H1 (cell line): ENCODE measurements around the gene TYK2. TPM values are rescaled to one million over a fixed set of nuclear protein-coding genes. Genes with fewer than 3 reads are reported as not detected.

Experiments used
- CTCF ChIA-PET: fragments of 300-600 bp; sonication (Branson Sonifier 250); formaldehyde crosslinking; loops from one replicate; lab custom pipeline; 2021; ENCODE audit not compliant: partially characterized antibody; lab: Charles Lee
- POLR2A ChIA-PET: fragments of 300-600 bp; sonication (Branson Sonifier 250); formaldehyde crosslinking; loops from one replicate; lab custom pipeline; 2021; ENCODE audit warnings: inconsistent platforms; ENCODE audit not compliant: partially characterized antibody; lab: Charles Lee
- DNase-seq, 2 experiments: peaks; one replicate each; pipeline versions ENCODE4 v3.0.0 to v3.0.0-alpha.2; 2010 to 2022; ENCODE audit warnings: low spot score in 2 of 2, low read depth in 1 of 2, mixed read lengths in 1 of 2
- FAIRE-seq: peaks from 2 replicates; lab custom pipeline; 2011; peaks lifted over from hg19 to GRCh38; lab: Jason Lieb, UNC
- H2AFZ ChIP-seq: 2 replicates; pipeline ENCODE4 v1.8.1; 2012; ENCODE audit warnings: low read length, inconsistent platforms
- H2AK5ac ChIP-seq: 2 replicates; pipeline ENCODE4 v1.6.1; 2013; ENCODE audit warnings: low read depth, low read length
- H2BK120ac ChIP-seq: replicated peaks from 2 replicates; pipeline ENCODE3; 2013; ENCODE audit warnings: low read depth, low read length, inconsistent platforms
- H2BK12ac ChIP-seq: 2 replicates; pipeline ENCODE4 v1.6.1; 2013; ENCODE audit warnings: low read depth, low read length
- H2BK15ac ChIP-seq: 2 replicates; pipeline ENCODE4 v1.6.1; 2013; ENCODE audit warnings: low read length
- H2BK20ac ChIP-seq: 2 replicates; pipeline ENCODE4 v1.6.1; 2013; ENCODE audit warnings: low read length
- H2BK5ac ChIP-seq: 2 replicates; pipeline ENCODE4 v1.6.1; 2013; ENCODE audit warnings: low read depth, low read length
- H3K14ac ChIP-seq: 2 replicates; pipeline ENCODE4 v1.6.1; 2013; ENCODE audit warnings: inconsistent platforms; ENCODE audit not compliant: insufficient read length
- H3K18ac ChIP-seq: 2 replicates; pipeline ENCODE4 v1.6.1; 2013; ENCODE audit warnings: low read length; ENCODE audit errors: extremely low read depth
- H3K23ac ChIP-seq: 2 replicates; pipeline ENCODE4 v1.6.1; 2013; ENCODE audit warnings: inconsistent platforms; ENCODE audit not compliant: insufficient read length
- H3K23me2 ChIP-seq: 2 replicates; pipeline ENCODE4 v1.6.1; 2013; ENCODE audit warnings: low read depth, low read length
- H3K27ac ChIP-seq: 2 replicates; pipeline ENCODE4 v1.6.1; 2011; ENCODE audit warnings: low read depth, low read length, inconsistent platforms
- H3K27me3 ChIP-seq, 4 experiments: replicated peaks in 1 of 4; 1 replicate in 1 of 4; 2 replicates in 3 of 4; pipeline versions ENCODE4 v1.6.1 to v1.8.1; 2011 to 2013; ENCODE audit warnings: low read length in 3 of 4, mild to moderate bottlenecking in 3 of 4, inconsistent platforms in 2 of 4, mixed read lengths in 2 of 4, moderate library complexity in 1 of 4; ENCODE audit not compliant: control insufficient read depth in 3 of 4, insufficient read depth in 3 of 4; ENCODE audit errors: extremely low read depth in 1 of 4
- H3K36me3 ChIP-seq, 4 experiments: 2 replicates each; pipeline versions ENCODE4 v1.6.1 to v1.8.1; 2011 to 2013; ENCODE audit warnings: mild to moderate bottlenecking in 4 of 4, low read length in 3 of 4, moderate library complexity in 2 of 4, control low read depth in 1 of 4, inconsistent platforms in 1 of 4; ENCODE audit not compliant: insufficient read depth in 4 of 4, control insufficient read depth in 2 of 4
- H3K4ac ChIP-seq: replicated peaks from 2 replicates; pipeline ENCODE3; 2013; ENCODE audit warnings: low read length, low read depth, mixed read lengths, inconsistent platforms; ENCODE audit not compliant: insufficient read length
- H3K4me1 ChIP-seq, 4 experiments: replicated peaks in 1 of 4; 1 replicate in 1 of 4; 2 replicates in 3 of 4; pipeline versions ENCODE4 v1.6.1 to v1.8.1; 2011 to 2013; ENCODE audit warnings: low read length in 3 of 4, inconsistent platforms in 2 of 4, mixed read lengths in 1 of 4; ENCODE audit not compliant: insufficient read depth in 4 of 4, control insufficient read depth in 3 of 4
- H3K4me2 ChIP-seq, 2 experiments: 2 replicates each; pipeline versions ENCODE4 v1.6.1 to v1.8.1; 2011 to 2013; ENCODE audit warnings: low read depth in 2 of 2, low read length in 2 of 2, control low read depth in 1 of 2, inconsistent platforms in 1 of 2, mild to moderate bottlenecking in 1 of 2; ENCODE audit not compliant: insufficient read depth in 1 of 2
- H3K4me3 ChIP-seq, 4 experiments: fragments of 200-600, 300-600 bp in 1 of 4; sonication (generic), shearing (Covaris generic), sonication (Bioruptor Twin) in 1 of 4; 2 replicates each; pipeline versions ENCODE4 v1.5.1 to v1.8.1; 2011 to 2016; ENCODE audit warnings: low read length in 4 of 4, low read depth in 3 of 4, control low read depth in 2 of 4, inconsistent platforms in 2 of 4, mild to moderate bottlenecking in 2 of 4, mixed read lengths in 1 of 4, moderate library complexity in 1 of 4; ENCODE audit not compliant: insufficient read depth in 2 of 4; ENCODE audit errors: extremely low read depth in 1 of 4
- H3K56ac ChIP-seq: replicated peaks from 2 replicates; pipeline ENCODE3; 2013; ENCODE audit warnings: low read depth, mild to moderate bottlenecking, mixed read lengths, low read length, inconsistent platforms; ENCODE audit not compliant: insufficient read length
- H3K79me1 ChIP-seq: 2 replicates; pipeline ENCODE4 v1.6.1; 2013; ENCODE audit warnings: low read depth, low read length, control low read depth
- H3K79me2 ChIP-seq, 2 experiments: 2 replicates each; pipeline versions ENCODE4 v1.6.1 to v1.8.1; 2012 to 2013; ENCODE audit warnings: low read length in 2 of 2, mild to moderate bottlenecking in 2 of 2, inconsistent platforms in 1 of 2; ENCODE audit not compliant: insufficient read depth in 2 of 2, control insufficient read depth in 1 of 2
- H3K9ac ChIP-seq, 4 experiments: replicated peaks in 1 of 4; 1 replicate in 1 of 4; 2 replicates in 3 of 4; pipeline versions ENCODE4 v1.6.1 to v1.8.1; 2011 to 2013; ENCODE audit warnings: low read depth in 3 of 4, low read length in 3 of 4, control low read depth in 2 of 4, mild to moderate bottlenecking in 2 of 4, moderate library complexity in 2 of 4, inconsistent platforms in 1 of 4; ENCODE audit errors: extremely low read depth in 1 of 4
- H3K9me3 ChIP-seq, 2 experiments: 2 replicates each; pipeline versions ENCODE4 v1.6.1 to v1.8.1; 2012 to 2013; ENCODE audit warnings: mild to moderate bottlenecking in 2 of 2, moderate library complexity in 2 of 2, control low read depth in 1 of 2, inconsistent platforms in 1 of 2, low read depth in 1 of 2, low read length in 1 of 2, mixed read lengths in 1 of 2; ENCODE audit not compliant: insufficient read depth in 2 of 2
- H4K20me1 ChIP-seq, 2 experiments: replicated peaks in 1 of 2; 2 replicates each; pipeline versions ENCODE3 to v1.8.1; 2011 to 2013; ENCODE audit warnings: inconsistent platforms in 2 of 2, low read length in 2 of 2, mild to moderate bottlenecking in 1 of 2; ENCODE audit not compliant: insufficient read depth in 2 of 2, control insufficient read depth in 1 of 2
- H4K5ac ChIP-seq: 2 replicates; pipeline ENCODE4 v1.6.1; 2013; ENCODE audit warnings: low read length, low read depth, mixed read lengths, inconsistent platforms; ENCODE audit not compliant: insufficient read length
- H4K8ac ChIP-seq: 2 replicates; pipeline ENCODE4 v1.8.0; 2013; ENCODE audit warnings: mild to moderate bottlenecking, moderate library complexity, low read length, inconsistent platforms; ENCODE audit not compliant: insufficient read depth; ENCODE audit errors: extremely low read depth
- H4K91ac ChIP-seq: replicated peaks from 2 replicates; pipeline ENCODE3; 2013; ENCODE audit warnings: low read length, mixed read lengths, inconsistent platforms; ENCODE audit not compliant: insufficient read length
- BCL11A ChIP-seq, 2 experiments: IDR thresholded peaks; one replicate each; pipeline ENCODE4 v1.6.1; 2011; ENCODE audit warnings: low read depth in 2 of 2, low read length in 2 of 2, mild to moderate bottlenecking in 2 of 2
- CEBPB ChIP-seq: IDR thresholded peaks from 2 replicates; pipeline ENCODE4 v1.6.1; 2012; ENCODE audit warnings: low read depth, low read length
- GABPA ChIP-seq: IDR thresholded peaks from 2 replicates; pipeline ENCODE4 v1.6.1; 2011; ENCODE audit warnings: mild to moderate bottlenecking, low read length, moderate library complexity, borderline replicate concordance; ENCODE audit not compliant: insufficient read depth
- POLR2AphosphoS5 ChIP-seq: IDR thresholded peaks from 2 replicates; pipeline ENCODE4 v1.6.1; 2011; ENCODE audit warnings: low read depth, low read length
- RAD21 ChIP-seq, 2 experiments: IDR thresholded peaks in 1 of 2; conservative IDR thresholded peaks in 1 of 2; 2 replicates each; pipeline ENCODE4 v1.6.1; 2011; ENCODE audit warnings: low read depth in 2 of 2, low read length in 2 of 2, improper control_type of control experiment in 1 of 2, inconsistent platforms in 1 of 2, mild to moderate bottlenecking in 1 of 2, moderate library complexity in 1 of 2
- RXRA ChIP-seq: IDR thresholded peaks from 2 replicates; pipeline ENCODE4 v1.6.1; 2011; ENCODE audit warnings: low read depth, mild to moderate bottlenecking, low read length, moderate library complexity; ENCODE audit not compliant: insufficient read depth
- TEAD4 ChIP-seq: IDR thresholded peaks from 2 replicates; pipeline ENCODE4 v1.6.1; 2012; ENCODE audit warnings: low read depth, low read length, inconsistent platforms, mixed read lengths
- WGBS, 2 experiments: shearing (Covaris generic) in 1 of 2; methylation state at CpG; one replicate each; pipeline versions ENCODE4 v1.1.6 to v1.1.7; 2013 to 2015; ENCODE audit warnings: low lambda C conversion rate in 2 of 2, mixed read lengths in 2 of 2, inconsistent platforms in 1 of 2, low coverage in 1 of 2, missing lambda C conversion rate in 1 of 2; ENCODE audit not compliant: insufficient replicate concordance in 2 of 2, insufficient coverage in 1 of 2, insufficient read length in 1 of 2; ENCODE audit errors: extremely low coverage in 1 of 2, missing lambda C conversion rate in 1 of 2; 5-methylcytosine and 5-hydroxymethylcytosine counted together
- polyA plus RNA-seq, 7 experiments: library from polyadenylated mRNA; depleted of rRNA in 3 of 7; stranded (reverse) in 5 of 7; unstranded in 2 of 7; fragments of >200 nt in 5 of 7; fragments of 200-250 nt in 2 of 7; gene quantifications; 1 replicate in 5 of 7; 2 replicates in 1 of 7; 4 replicates in 1 of 7; pipeline versions ENCODE4 v1.2.1 to v1.2.3, GENCODE V29; 2011 to 2013; ENCODE audit warnings: missing spikeins in 2 of 7, mixed read lengths in 2 of 7
- total RNA-seq: library from RNA; stranded (reverse); fragmentation: NEBNext Ultra II Directional; extraction: Animal tissue kit (Norgen Biotek cat#: 25700); gene quantifications from 2 replicates; pipeline ENCODE4 v1.2.1, GENCODE V29; 2021
- TF ChIP-seq, protein P1 (sequence below), 3 experiments: IDR thresholded peaks; 1 replicate in 2 of 3; 2 replicates in 1 of 3; pipeline versions ENCODE4 v1.5.1 to v1.6.1; 2011; ENCODE audit warnings: low read length in 3 of 3, mild to moderate bottlenecking in 3 of 3, inconsistent platforms in 2 of 3, low read depth in 1 of 3, moderate library complexity in 1 of 3; ENCODE audit not compliant: insufficient read depth in 1 of 3; ENCODE audit errors: control extremely low read depth in 1 of 3
- TF ChIP-seq, protein P2 (sequence below): IDR thresholded peaks from 2 replicates; pipeline ENCODE4 v1.6.1; 2011; ENCODE audit warnings: low read length, improper control_type of control experiment

The TYK2 gene
- total and polyA plus RNA-seq, 2 of the 8 experiments (the other 6 are each of a cell fraction or from before 2014, with no cell fraction given) = 32.1 to 40.8 TPM

DNA sequence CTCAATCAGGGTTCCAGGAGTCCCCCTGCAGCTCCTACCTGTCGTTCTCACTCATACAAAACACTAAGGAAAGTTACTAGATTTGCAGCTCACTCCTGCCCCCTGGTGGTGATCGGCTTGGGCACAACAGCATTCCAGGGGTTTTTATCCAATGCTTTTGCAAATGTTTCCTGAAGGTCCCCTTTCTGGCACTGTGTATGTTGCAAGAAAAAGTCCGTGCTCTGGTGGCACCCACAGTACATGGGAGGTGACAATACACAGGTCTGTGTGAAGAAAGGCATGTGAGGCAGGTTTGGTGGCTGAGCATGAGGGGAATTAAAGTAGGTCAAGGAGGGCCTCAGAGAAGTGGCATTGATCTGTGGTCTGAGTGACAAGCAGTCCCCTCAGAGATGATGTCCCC is 8.6 kb upstream of the TYK2 start:
- Histone ChIP-seq H3K18ac (no peak overlapping the region), H2BK5ac (no peak overlapping the region), H3K9me3 (no peaks in the 10 kb centered on the region), H4K91ac (no peak overlapping the region), H2AFZ (no peak overlapping the region), H2BK120ac (no peak overlapping the region), H3K36me3 (peaks cover 0 to 22% (median 12%) of the 10 kb centered on the region in 4 experiments; a peak in 7 of 8 replicates), H4K8ac (no peak overlapping the region), H3K56ac (no peak overlapping the region), H3K79me1 (no peaks in the 10 kb centered on the region), H3K23me2 (no peaks in the 10 kb centered on the region), H3K27ac (no peak overlapping the region), H3K14ac (no peak overlapping the region), H2AK5ac (no peak overlapping the region), H3K27me3 (no peaks in the 10 kb centered on the region), H2BK12ac (no peak overlapping the region), H3K9ac (no peak overlapping the region), H3K4ac (no peak overlapping the region), H3K4me2 (no peak overlapping the region), H3K4me3 (no peak overlapping the region), H2BK20ac (no peak overlapping the region), H3K4me1 (peaks cover 0 to 3% (median 0%) of the 10 kb centered on the region in 4 experiments; a peak in 1 of 7 replicates), H3K23ac (no peak overlapping the region), H2BK15ac (no peak overlapping the region), H4K20me1 (peaks cover 0 to 6% of the 10 kb centered on the region in 2 experiments), H4K5ac (no peak overlapping the region), H3K79me2 (no peaks in the 10 kb centered on the region)
- 5% methylated on average over 3 of the region's 3 CpGs; no CpG with 5 or more reads in 1 of the 2 experiments for WGBS, 2 experiments
- FAIRE-seq = peak; percentile 90
- CTCF ChIA-PET = interaction anchor here (0.6 to 6.0 kb wide), 56 partner anchors 8 to 378 kb away, joined by 3 to 122 read pairs (median 6); partner anchors contain the start of genes CDC37, FDX2, ICAM1 and ICAM4
- peak; percentile 77 to 99 for DNase-seq
- POLR2A ChIA-PET = interaction anchor here (0.6 to 3.9 kb wide), 12 partner anchors 10 to 147 kb away, joined by 3 to 28 read pairs (median 4); partner anchors contain the start of gene ICAM1
- TF ChIP-seq, protein P1, sequence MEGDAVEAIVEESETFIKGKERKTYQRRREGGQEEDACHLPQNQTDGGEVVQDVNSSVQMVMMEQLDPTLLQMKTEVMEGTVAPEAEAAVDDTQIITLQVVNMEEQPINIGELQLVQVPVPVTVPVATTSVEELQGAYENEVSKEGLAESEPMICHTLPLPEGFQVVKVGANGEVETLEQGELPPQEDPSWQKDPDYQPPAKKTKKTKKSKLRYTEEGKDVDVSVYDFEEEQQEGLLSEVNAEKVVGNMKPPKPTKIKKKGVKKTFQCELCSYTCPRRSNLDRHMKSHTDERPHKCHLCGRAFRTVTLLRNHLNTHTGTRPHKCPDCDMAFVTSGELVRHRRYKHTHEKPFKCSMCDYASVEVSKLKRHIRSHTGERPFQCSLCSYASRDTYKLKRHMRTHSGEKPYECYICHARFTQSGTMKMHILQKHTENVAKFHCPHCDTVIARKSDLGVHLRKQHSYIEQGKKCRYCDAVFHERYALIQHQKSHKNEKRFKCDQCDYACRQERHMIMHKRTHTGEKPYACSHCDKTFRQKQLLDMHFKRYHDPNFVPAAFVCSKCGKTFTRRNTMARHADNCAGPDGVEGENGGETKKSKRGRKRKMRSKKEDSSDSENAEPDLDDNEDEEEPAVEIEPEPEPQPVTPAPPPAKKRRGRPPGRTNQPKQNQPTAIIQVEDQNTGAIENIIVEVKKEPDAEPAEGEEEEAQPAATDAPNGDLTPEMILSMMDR (IDR thresholded peaks at IDR 0.05; ENCODE audit: control extremely low read depth in 1 of 3, insufficient read depth in 1 of 3, low read depth in 1 of 3, low read length in 3 of 3) = peak; percentile 82 to 94 (median 94)
- TF ChIP-seq CEBPB = no peak
- no peak for TF ChIP-seq RXRA
- TF ChIP-seq TEAD4 = peak; percentile 97
- TF ChIP-seq BCL11A (IDR thresholded peaks at IDR 0.05; ENCODE audit: low read depth in 2 of 2, low read length in 2 of 2) = no peak
- TF ChIP-seq GABPA = peak; percentile 50; the same call in 1 of the 2 replicates
- peak; percentile 87 to 90 for TF ChIP-seq RAD21 (IDR thresholded peaks at IDR 0.05 in 1 of 2, conservative IDR thresholded peaks at IDR 0.05 in 1 of 2; ENCODE audit: low read depth in 2 of 2, low read length in 2 of 2)
- TF ChIP-seq POLR2AphosphoS5 = 0 out of 2 replicates have a peak, but pooled peaks have one; percentile 2
- TF ChIP-seq, protein P2, sequence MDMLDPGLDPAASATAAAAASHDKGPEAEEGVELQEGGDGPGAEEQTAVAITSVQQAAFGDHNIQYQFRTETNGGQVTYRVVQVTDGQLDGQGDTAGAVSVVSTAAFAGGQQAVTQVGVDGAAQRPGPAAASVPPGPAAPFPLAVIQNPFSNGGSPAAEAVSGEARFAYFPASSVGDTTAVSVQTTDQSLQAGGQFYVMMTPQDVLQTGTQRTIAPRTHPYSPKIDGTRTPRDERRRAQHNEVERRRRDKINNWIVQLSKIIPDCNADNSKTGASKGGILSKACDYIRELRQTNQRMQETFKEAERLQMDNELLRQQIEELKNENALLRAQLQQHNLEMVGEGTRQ = no peak
